MM.1S (cell line): ENCODE results near the gene WDR64.

Experiments used
- CTCF ChIP-seq: fragments of 300-600 bp; sonication (generic); IDR thresholded peaks from 2 replicates; pipeline ENCODE4 v1.5.1; 2016; ENCODE audit warnings: antibody characterized with exemption, low read length, mixed read lengths
- EZH2phosphoT487 ChIP-seq: fragments of 300-600 bp; sonication (generic); IDR thresholded peaks from 2 replicates; pipeline ENCODE4 v1.6.1; 2018; ENCODE audit warnings: antibody characterized with exemption, low read length

GRCh38 chr1:241611063-241611462 lies 41.0 kb upstream of the WDR64 start:
- TF ChIP-seq CTCF (peak; percentile 73), EZH2phosphoT487 (no peak)
